H9 (cell line): Measurements from ENCODE around the gene SUMO4. TPM values are rescaled to one million over a fixed set of nuclear protein-coding genes. Genes with fewer than 3 reads are reported as not detected.

Experiments used
- DNase-seq: peaks from one replicate; pipeline ENCODE4 v3.0.0-alpha.2; 2017
- H2AFZ ChIP-seq: one replicate; pipeline ENCODE4 v1.6.1; 2013; ENCODE audit warnings: mild to moderate bottlenecking, low read length, control low read depth, moderate library complexity
- H2AK5ac ChIP-seq: 2 replicates; pipeline ENCODE4 v1.6.1; 2013; ENCODE audit warnings: low read length, control low read depth, mixed read lengths; ENCODE audit not compliant: insufficient read length
- H2BK120ac ChIP-seq: one replicate; pipeline ENCODE4 v1.6.1; 2013; ENCODE audit warnings: low read depth, mild to moderate bottlenecking, low read length, control low read depth, inconsistent platforms; ENCODE audit not compliant: poor library complexity, severe bottlenecking
- H2BK12ac ChIP-seq: 2 replicates; pipeline ENCODE4 v1.6.1; 2013; ENCODE audit warnings: low read length, control low read depth, mixed read lengths, low read depth; ENCODE audit not compliant: insufficient read length
- H2BK15ac ChIP-seq: 2 replicates; pipeline ENCODE4 v1.6.1; 2013; ENCODE audit warnings: low read depth, low read length, control low read depth
- H2BK20ac ChIP-seq: one replicate; pipeline ENCODE4 v1.6.1; 2013; ENCODE audit warnings: low read depth, mild to moderate bottlenecking, low read length, control low read depth, inconsistent platforms; ENCODE audit not compliant: poor library complexity, severe bottlenecking
- H2BK5ac ChIP-seq: 2 replicates; pipeline ENCODE4 v1.6.1; 2013; ENCODE audit warnings: low read length, control low read depth, mixed read lengths; ENCODE audit not compliant: insufficient read length
- H3K14ac ChIP-seq: 2 replicates; pipeline ENCODE4 v1.6.1; 2013; ENCODE audit warnings: low read length, control low read depth; ENCODE audit not compliant: insufficient read depth
- H3K18ac ChIP-seq: 2 replicates; pipeline ENCODE4 v1.6.1; 2013; ENCODE audit warnings: low read depth, mild to moderate bottlenecking, mixed read lengths, low read length, control low read depth; ENCODE audit not compliant: insufficient read length
- H3K23ac ChIP-seq: 2 replicates; pipeline ENCODE4 v1.6.1; 2013; ENCODE audit warnings: low read length, control low read depth, mixed read lengths, low read depth; ENCODE audit not compliant: insufficient read length
- H3K23me2 ChIP-seq: 2 replicates; pipeline ENCODE4 v1.6.1; 2013; ENCODE audit warnings: low read depth, mild to moderate bottlenecking, mixed read lengths, low read length, control low read depth; ENCODE audit not compliant: insufficient read length, poor library complexity, severe bottlenecking
- H3K27ac ChIP-seq: 2 replicates; pipeline ENCODE4 v1.5.1; 2013; ENCODE audit warnings: low read length, control low read depth, mixed read lengths, low read depth; ENCODE audit not compliant: insufficient read length
- H3K27me3 ChIP-seq: 2 replicates; pipeline ENCODE4 v1.6.1; 2013; ENCODE audit warnings: low read length, control low read depth, inconsistent platforms; ENCODE audit not compliant: insufficient read depth
- H3K4ac ChIP-seq: 2 replicates; pipeline ENCODE4 v1.6.1; 2013; ENCODE audit warnings: low read depth, mild to moderate bottlenecking, control low read depth, inconsistent platforms, low read length, moderate library complexity
- H3K4me1 ChIP-seq: 2 replicates; pipeline ENCODE4 v1.6.1; 2013; ENCODE audit warnings: low read length, control low read depth, inconsistent platforms; ENCODE audit not compliant: insufficient read depth
- H3K4me2 ChIP-seq: 2 replicates; pipeline ENCODE4 v1.6.1; 2013; ENCODE audit warnings: low read length, control low read depth, mixed read lengths; ENCODE audit not compliant: insufficient read length, insufficient read depth
- H3K56ac ChIP-seq: 2 replicates; pipeline ENCODE4 v1.6.1; 2013; ENCODE audit warnings: low read depth, mild to moderate bottlenecking, mixed read lengths, low read length, control low read depth; ENCODE audit not compliant: insufficient read length
- H3K79me1 ChIP-seq: 2 replicates; pipeline ENCODE4 v1.6.1; 2013; ENCODE audit warnings: low read depth, mild to moderate bottlenecking, moderate library complexity, low read length, control low read depth, inconsistent platforms; ENCODE audit not compliant: insufficient read depth, poor library complexity, severe bottlenecking
- H3K79me2 ChIP-seq: 2 replicates; pipeline ENCODE4 v1.6.1; 2013; ENCODE audit warnings: low read length, control low read depth, inconsistent platforms; ENCODE audit not compliant: insufficient read depth
- H3K9ac ChIP-seq: 2 replicates; pipeline ENCODE4 v1.6.1; 2013; ENCODE audit warnings: low read length, control low read depth, mixed read lengths; ENCODE audit not compliant: insufficient read length; ENCODE audit errors: extremely low read depth
- H3K9me3 ChIP-seq: one replicate; pipeline ENCODE4 v1.6.1; 2013; ENCODE audit warnings: low read depth, low read length, inconsistent platforms; ENCODE audit not compliant: control insufficient read depth
- H3T11ph ChIP-seq: one replicate; pipeline ENCODE4 v1.6.1; 2013; ENCODE audit warnings: mild to moderate bottlenecking, low read length, control low read depth, inconsistent platforms
- H4K20me1 ChIP-seq: one replicate; pipeline ENCODE4 v1.6.1; 2013; ENCODE audit not compliant: control insufficient read depth, insufficient read length, insufficient read depth
- H4K5ac ChIP-seq: 2 replicates; pipeline ENCODE4 v1.6.1; 2013; ENCODE audit warnings: low read depth, mild to moderate bottlenecking, mixed read lengths, low read length, control low read depth; ENCODE audit not compliant: insufficient read length
- H4K8ac ChIP-seq: replicated peaks from 2 replicates; pipeline ENCODE4 v1.6.1; 2013; ENCODE audit warnings: low read length, control low read depth, mixed read lengths, low read depth; ENCODE audit not compliant: insufficient read length
- H4K91ac ChIP-seq: 2 replicates; pipeline ENCODE4 v1.6.1; 2013; ENCODE audit warnings: low read depth, mild to moderate bottlenecking, moderate library complexity, mixed read lengths, low read length, control low read depth; ENCODE audit not compliant: insufficient read length
- H3K27ac Mint-ChIP-seq, 3 experiments: 2 replicates in 2 of 3; 3 replicates in 1 of 3; pipeline ENCODE4 v1.8.0; 2020 to 2021; ENCODE audit warnings: mixed read lengths in 3 of 3, mild to moderate bottlenecking in 1 of 3, moderate library complexity in 1 of 3
- H3K27me3 Mint-ChIP-seq: 2 replicates; pipeline ENCODE4 v1.8.0; 2021; ENCODE audit warnings: low read depth, mild to moderate bottlenecking, moderate library complexity, mixed read lengths
- H3K36me3 Mint-ChIP-seq, 3 experiments: 2 replicates in 2 of 3; 3 replicates in 1 of 3; pipeline ENCODE4 v1.8.0; 2020 to 2021; ENCODE audit warnings: low read depth in 3 of 3, mixed read lengths in 3 of 3; ENCODE audit not compliant: insufficient read depth in 1 of 3
- H3K4me1 Mint-ChIP-seq, 2 experiments: 2 replicates each; pipeline ENCODE4 v1.8.0; 2020; ENCODE audit warnings: mixed read lengths in 2 of 2
- H3K4me3 Mint-ChIP-seq, 2 experiments: 2 replicates in 1 of 2; 3 replicates in 1 of 2; pipeline ENCODE4 v1.8.0; 2020 to 2021; ENCODE audit warnings: mild to moderate bottlenecking in 2 of 2, mixed read lengths in 2 of 2, moderate library complexity in 1 of 2
- H3K9me3 Mint-ChIP-seq, 2 experiments: 2 replicates in 1 of 2; 3 replicates in 1 of 2; pipeline ENCODE4 v1.8.0; 2020; ENCODE audit warnings: mild to moderate bottlenecking in 2 of 2, mixed read lengths in 2 of 2, moderate library complexity in 1 of 2
- WGBS: extraction: QIAGEN DNeasy Blood & Tissue Kit; methylation state at CpG from one replicate; pipeline ENCODE4 v1.1.7; 2013; ENCODE audit warnings: missing lambda C conversion rate, low lambda C conversion rate, mixed read lengths; ENCODE audit not compliant: insufficient read length; ENCODE audit errors: extremely low coverage; 5-methylcytosine and 5-hydroxymethylcytosine counted together
- total RNA-seq: library from RNA; stranded (reverse); gene quantifications from 2 replicates; pipeline ENCODE4 v1.2.1, GENCODE V29; 2021
- TF ChIP-seq, protein P1 (sequence below): fragments of 200-600 bp; sonication (generic); conservative IDR thresholded peaks from 3 replicates; pipeline ENCODE4 v1.8.0; 2021; ENCODE audit warnings: antibody characterized with exemption, mild to moderate bottlenecking

The SUMO4 gene
- total RNA-seq, 1 experiment from 2014 or later, result 1.5 TPM

GRCh38 chr6:149414009-149414408 is 13.9 kb downstream of the SUMO4 start:
- H4K91ac ChIP-seq, result no peak overlapping the region
- Mint-ChIP-seq H3K9me3 (peaks cover 0 to 9% of the 10 kb centered on the region in 2 experiments; a peak in 2 of 5 replicates), H3K27me3 (no peaks in the 10 kb centered on the region), H3K4me1 (no peaks in the 10 kb centered on the region), H3K4me3 (no peak overlapping the region), H3K27ac (no peak overlapping the region), H3K36me3 (peaks cover 0 to 16% (median 6%) of the 10 kb centered on the region in 3 experiments; a peak in 3 of 7 replicates)
- H3K79me2 ChIP-seq, result no peaks in the 10 kb centered on the region
- H3K27me3 ChIP-seq, result no peaks in the 10 kb centered on the region
- H3K79me1 ChIP-seq, result no peaks in the 10 kb centered on the region
- no peaks in the 10 kb centered on the region for H3K9me3 ChIP-seq
- no peak overlapping the region for H3K56ac ChIP-seq
- H3K14ac ChIP-seq, result no peak overlapping the region
- no peak overlapping the region for H4K5ac ChIP-seq
- no peak overlapping the region for H2BK15ac ChIP-seq
- H3T11ph ChIP-seq, result no peak overlapping the region
- H3K4ac ChIP-seq, result no peak overlapping the region
- no peak overlapping the region for H3K23ac ChIP-seq
- H2BK120ac ChIP-seq, result no peak overlapping the region
- no peak for DNase-seq
- H2BK12ac ChIP-seq, result no peak overlapping the region
- H2AK5ac ChIP-seq, result no peak overlapping the region
- WGBS, result no CpG with 5 or more reads among the region's 4 CpGs
- no peak overlapping the region for H2AFZ ChIP-seq
- TF ChIP-seq, protein P1, sequence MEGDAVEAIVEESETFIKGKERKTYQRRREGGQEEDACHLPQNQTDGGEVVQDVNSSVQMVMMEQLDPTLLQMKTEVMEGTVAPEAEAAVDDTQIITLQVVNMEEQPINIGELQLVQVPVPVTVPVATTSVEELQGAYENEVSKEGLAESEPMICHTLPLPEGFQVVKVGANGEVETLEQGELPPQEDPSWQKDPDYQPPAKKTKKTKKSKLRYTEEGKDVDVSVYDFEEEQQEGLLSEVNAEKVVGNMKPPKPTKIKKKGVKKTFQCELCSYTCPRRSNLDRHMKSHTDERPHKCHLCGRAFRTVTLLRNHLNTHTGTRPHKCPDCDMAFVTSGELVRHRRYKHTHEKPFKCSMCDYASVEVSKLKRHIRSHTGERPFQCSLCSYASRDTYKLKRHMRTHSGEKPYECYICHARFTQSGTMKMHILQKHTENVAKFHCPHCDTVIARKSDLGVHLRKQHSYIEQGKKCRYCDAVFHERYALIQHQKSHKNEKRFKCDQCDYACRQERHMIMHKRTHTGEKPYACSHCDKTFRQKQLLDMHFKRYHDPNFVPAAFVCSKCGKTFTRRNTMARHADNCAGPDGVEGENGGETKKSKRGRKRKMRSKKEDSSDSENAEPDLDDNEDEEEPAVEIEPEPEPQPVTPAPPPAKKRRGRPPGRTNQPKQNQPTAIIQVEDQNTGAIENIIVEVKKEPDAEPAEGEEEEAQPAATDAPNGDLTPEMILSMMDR, result no peak
- no peak overlapping the region for H2BK5ac ChIP-seq
- no peaks in the 10 kb centered on the region for H4K20me1 ChIP-seq
- no peak overlapping the region for H2BK20ac ChIP-seq
- H3K4me1 ChIP-seq, result no peaks in the 10 kb centered on the region
- H3K23me2 ChIP-seq, result no peaks in the 10 kb centered on the region
- no peak overlapping the region for H3K4me2 ChIP-seq
- H3K27ac ChIP-seq, result no peak overlapping the region
- no peak overlapping the region for H3K9ac ChIP-seq
- no peak overlapping the region for H4K8ac ChIP-seq
- H3K18ac ChIP-seq, result no peak overlapping the region
